ENCODE data around the gene WDR41. TPM values are rescaled to one million over a fixed set of nuclear protein-coding genes. Genes with fewer than 3 reads are reported as not detected.

WDR41 gene
- total and polyA plus RNA-seq, 9 of the 15 experiments (the other 6 are each of a cell fraction or from before 2014, with no cell fraction given): 33.6 to 67.2 (median 55.5) TPM

GRCh38 chr5:77491783-77492652, at the start of gene WDR41 (continued):
- TF ChIP-seq NR2C1 (IDR thresholded peaks at IDR 0.05): no peak
- TF ChIP-seq NR2C1 (tag; IDR thresholded peaks at IDR 0.05): no peak
- no peak for TF ChIP-seq THRB (CRISPR knock-in tag; conservative IDR thresholded peaks at IDR 0.05)
- TF ChIP-seq PCBP1 (IDR thresholded peaks at IDR 0.05; ENCODE audit: low read depth, low read length, poor library complexity, severe bottlenecking): peak; percentile 84
- TF ChIP-seq ATF6 (CRISPR knock-in tag; IDR thresholded peaks at IDR 0.05): no peak
- TF ChIP-seq TBL1XR1 (IDR thresholded peaks at IDR 0.05; ENCODE audit: low read length in 2 of 2): peak in 1 of 2 experiments; percentile 8; a peak in 1 of 4 replicates
- TF ChIP-seq DACH1 (IDR thresholded peaks at IDR 0.05; ENCODE audit: partially characterized antibody): peak; percentile 31
- peak in 1 of 2 experiments; percentile 15; a peak in 1 of 4 replicates for TF ChIP-seq FOXK2 (conservative IDR thresholded peaks at IDR 0.05 in 1 of 2, IDR thresholded peaks at IDR 0.05 in 1 of 2; ENCODE audit: low read depth in 2 of 2)
- TF ChIP-seq CTCFL (IDR thresholded peaks at IDR 0.05; ENCODE audit: borderline replicate concordance, insufficient read depth, low read depth, low read length, poor library complexity, severe bottlenecking): peak; percentile 38
- TF ChIP-seq GMEB1 (CRISPR knock-in tag; IDR thresholded peaks at IDR 0.05): peak; percentile 51
- no peak for TF ChIP-seq ZNF507 (tag; conservative IDR thresholded peaks at IDR 0.05)
- TF ChIP-seq ZNF766 (CRISPR knock-in tag; conservative IDR thresholded peaks at IDR 0.05): peak; percentile 75
- TF ChIP-seq CEBPG (CRISPR knock-in tag; IDR thresholded peaks at IDR 0.05): peak; percentile 56
- no peak for TF ChIP-seq CEBPG (tag; conservative IDR thresholded peaks at IDR 0.05 in 1 of 2, IDR thresholded peaks at IDR 0.05 in 1 of 2)
- peak; percentile 68 for TF ChIP-seq CCNT2 (IDR thresholded peaks at IDR 0.05; ENCODE audit: borderline replicate concordance, extremely low read depth, insufficient read length, low read depth, low read length)
- TF ChIP-seq NUFIP1 (IDR thresholded peaks at IDR 0.05; ENCODE audit: partially characterized antibody): no peak
- peak; percentile 87 for TF ChIP-seq EP400 (IDR thresholded peaks at IDR 0.05)
- peak; percentile 73; the same call in 1 of the 2 replicates for TF ChIP-seq ZNF764 (CRISPR knock-in tag; IDR thresholded peaks at IDR 0.05; ENCODE audit: low read depth)
- TF ChIP-seq SMC3 (conservative IDR thresholded peaks at IDR 0.05; ENCODE audit: insufficient read depth, low read depth, low read length): peak; percentile 68
- peak; percentile 62 for TF ChIP-seq TBP (optimal IDR thresholded peaks at IDR 0.05; ENCODE audit: low read depth, low read length)

All from K562 (cell line).